ENCODE measurements around the gene ADCY5. TPM values are rescaled to one million over a fixed set of nuclear protein-coding genes. Genes with fewer than 3 reads are reported as not detected.

The ADCY5 gene
- polyA plus RNA-seq, 3 donors: not detected

- peaks cover 7 to 9% (median 8%) of the 10 kb centered on the region in 3 donors for H3K27me3 Mint-ChIP-seq (ENCODE audit: low read depth in 3 of 3)
- no peak overlapping the region for H3K27ac ChIP-seq (ENCODE audit: low read depth in 1 of 2, low read length in 2 of 2)
- no peaks in the 10 kb centered on the region for H3K36me3 ChIP-seq (replicated peaks in 1 of 2; ENCODE audit: control insufficient read depth in 1 of 2, insufficient read depth in 2 of 2, low read length in 2 of 2)
- H3K9ac ChIP-seq (ENCODE audit: insufficient read depth, low read length, poor library complexity, severe bottlenecking): no peak overlapping the region
- TF ChIP-seq, protein P1, sequence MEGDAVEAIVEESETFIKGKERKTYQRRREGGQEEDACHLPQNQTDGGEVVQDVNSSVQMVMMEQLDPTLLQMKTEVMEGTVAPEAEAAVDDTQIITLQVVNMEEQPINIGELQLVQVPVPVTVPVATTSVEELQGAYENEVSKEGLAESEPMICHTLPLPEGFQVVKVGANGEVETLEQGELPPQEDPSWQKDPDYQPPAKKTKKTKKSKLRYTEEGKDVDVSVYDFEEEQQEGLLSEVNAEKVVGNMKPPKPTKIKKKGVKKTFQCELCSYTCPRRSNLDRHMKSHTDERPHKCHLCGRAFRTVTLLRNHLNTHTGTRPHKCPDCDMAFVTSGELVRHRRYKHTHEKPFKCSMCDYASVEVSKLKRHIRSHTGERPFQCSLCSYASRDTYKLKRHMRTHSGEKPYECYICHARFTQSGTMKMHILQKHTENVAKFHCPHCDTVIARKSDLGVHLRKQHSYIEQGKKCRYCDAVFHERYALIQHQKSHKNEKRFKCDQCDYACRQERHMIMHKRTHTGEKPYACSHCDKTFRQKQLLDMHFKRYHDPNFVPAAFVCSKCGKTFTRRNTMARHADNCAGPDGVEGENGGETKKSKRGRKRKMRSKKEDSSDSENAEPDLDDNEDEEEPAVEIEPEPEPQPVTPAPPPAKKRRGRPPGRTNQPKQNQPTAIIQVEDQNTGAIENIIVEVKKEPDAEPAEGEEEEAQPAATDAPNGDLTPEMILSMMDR (IDR thresholded peaks at IDR 0.05): no peak
- no peak overlapping the region for H3K4me3 Mint-ChIP-seq
- H3K79me2 ChIP-seq (ENCODE audit: insufficient read depth, low read length): no peaks in the 10 kb centered on the region
- no peaks in the 10 kb centered on the region for H4K20me1 ChIP-seq (ENCODE audit: insufficient read depth, low read length)
- H3K9me3 ChIP-seq (replicated peaks in 1 of 2; ENCODE audit: control insufficient read depth in 1 of 2, insufficient read depth in 1 of 2, low read length in 2 of 2): no peaks in the 10 kb centered on the region
- H2AFZ ChIP-seq (ENCODE audit: insufficient read depth, low read depth, low read length, poor library complexity, severe bottlenecking): no peak overlapping the region
- no peaks in the 10 kb centered on the region for H3K9me3 Mint-ChIP-seq
- H3K36me3 Mint-ChIP-seq: no peaks in the 10 kb centered on the region
- H3K27me3 ChIP-seq (ENCODE audit: control insufficient read depth in 2 of 2, insufficient read depth in 2 of 2, low read length in 2 of 2): no peaks in the 10 kb centered on the region
- H3K27ac Mint-ChIP-seq: no peak overlapping the region
- no peak for DNase-seq
- intact Hi-C loops (cut with micrococcal nuclease): no loop called here
- H3K4me3 ChIP-seq (replicated peaks in 1 of 3; ENCODE audit: low read depth in 2 of 3, low read length in 3 of 3): no peak overlapping the region
- H3K4me1 Mint-ChIP-seq: no peaks in the 10 kb centered on the region
- 96% methylated on average over 5 of the region's 9 CpGs for WGBS (ENCODE audit: insufficient coverage)
- no peaks in the 10 kb centered on the region for H3K4me1 ChIP-seq (ENCODE audit: control insufficient read depth in 1 of 2, insufficient read depth in 2 of 2, low read length in 2 of 2)
- H3K4me2 ChIP-seq (replicated peaks; ENCODE audit: extremely low read depth, low read length, poor library complexity, severe bottlenecking): no peak overlapping the region
Observed at GRCh38 chr3:123331651-123332050, 117.2 kb downstream of the ADCY5 start.

GRCh38 chr3:123331006-123331405 is 117.9 kb downstream of the ADCY5 start:
- 92% methylated on average over 6 of the region's 8 CpGs for WGBS (ENCODE audit: insufficient coverage)
- H2AFZ ChIP-seq (ENCODE audit: insufficient read depth, low read depth, low read length, poor library complexity, severe bottlenecking): no peak overlapping the region
- Mint-ChIP-seq H3K4me3 (no peak overlapping the region), H3K36me3 (no peaks in the 10 kb centered on the region), H3K27ac (no peak overlapping the region), H3K9me3 (no peaks in the 10 kb centered on the region), H3K4me1 (no peaks in the 10 kb centered on the region), H3K27me3 (ENCODE audit: low read depth in 3 of 3) (peaks cover 7 to 9% (median 8%) of the 10 kb centered on the region in 3 donors)
- no peaks in the 10 kb centered on the region for H3K4me1 ChIP-seq (ENCODE audit: control insufficient read depth in 1 of 2, insufficient read depth in 2 of 2, low read length in 2 of 2)
- H3K4me3 ChIP-seq (replicated peaks in 1 of 3; ENCODE audit: low read depth in 2 of 3, low read length in 3 of 3): no peak overlapping the region
- intact Hi-C loops (cut with micrococcal nuclease): no loop called here
- no peak for DNase-seq
- no peaks in the 10 kb centered on the region for H3K36me3 ChIP-seq (replicated peaks in 1 of 2; ENCODE audit: control insufficient read depth in 1 of 2, insufficient read depth in 2 of 2, low read length in 2 of 2)
- H3K9ac ChIP-seq (ENCODE audit: insufficient read depth, low read length, poor library complexity, severe bottlenecking): no peak overlapping the region
- TF ChIP-seq, protein P1 (IDR thresholded peaks at IDR 0.05): no peak
- H3K4me2 ChIP-seq (replicated peaks; ENCODE audit: extremely low read depth, low read length, poor library complexity, severe bottlenecking): no peak overlapping the region
- H3K9me3 ChIP-seq (replicated peaks in 1 of 2; ENCODE audit: control insufficient read depth in 1 of 2, insufficient read depth in 1 of 2, low read length in 2 of 2): no peaks in the 10 kb centered on the region
- H3K79me2 ChIP-seq (ENCODE audit: insufficient read depth, low read length): no peaks in the 10 kb centered on the region
- no peaks in the 10 kb centered on the region for H4K20me1 ChIP-seq (ENCODE audit: insufficient read depth, low read length)
- no peak overlapping the region for H3K27ac ChIP-seq (ENCODE audit: low read depth in 1 of 2, low read length in 2 of 2)
- H3K27me3 ChIP-seq (ENCODE audit: control insufficient read depth in 2 of 2, insufficient read depth in 2 of 2, low read length in 2 of 2): no peaks in the 10 kb centered on the region

Measured in CD14-positive monocyte (primary cell).